Measurements from ENCODE around the gene PPP1R3G. TPM values are rescaled to one million over a fixed set of nuclear protein-coding genes. Genes with fewer than 3 reads are reported as not detected.

PPP1R3G gene
- polyA plus RNA-seq, 1 donor (not counting 4 experiments of a cell fraction or from before 2014, with no cell fraction given) = 0.01 TPM

DNA sequence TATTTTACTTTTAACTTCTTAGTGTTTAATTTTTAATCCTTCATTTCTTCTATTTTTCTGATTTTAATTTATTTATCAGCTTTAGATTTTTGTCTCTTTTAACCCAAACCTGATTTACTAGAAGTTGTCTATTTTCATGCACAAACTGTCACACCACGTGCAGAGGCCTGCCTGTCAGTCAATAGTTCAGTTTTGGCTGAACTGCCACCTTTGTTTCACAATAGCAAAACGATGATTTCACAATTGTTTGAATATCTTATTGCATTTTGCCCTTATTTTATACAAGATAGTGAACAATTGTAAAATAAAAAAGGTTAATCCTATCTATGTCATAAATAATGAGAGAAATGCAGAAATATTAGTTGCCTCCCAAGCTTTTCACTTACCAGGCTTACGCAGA lies 24.0 kb upstream of the PPP1R3G start:
- Histone ChIP-seq H3K9ac (ENCODE audit: control insufficient read depth, extremely low read depth, insufficient read depth, low read length) (no peak overlapping the region), H3K4me1 (ENCODE audit: control insufficient read depth, extremely low read depth, insufficient read depth, low read length) (no peaks in the 10 kb centered on the region), H2AFZ (ENCODE audit: control insufficient read depth, low read length) (no peak overlapping the region), H3K4me2 (ENCODE audit: control insufficient read depth, extremely low read depth, insufficient read depth, low read depth, low read length) (no peak overlapping the region), H3K79me2 (ENCODE audit: control insufficient read depth, insufficient read depth, low read length) (no peaks in the 10 kb centered on the region), H3K36me3 (ENCODE audit: control insufficient read depth in 2 of 2, extremely low read depth in 1 of 2, insufficient read depth in 2 of 2, low read length in 2 of 2) (no peaks in the 10 kb centered on the region), H3K9me1 (ENCODE audit: control insufficient read depth, extremely low read depth, insufficient read depth, low read length) (no peaks in the 10 kb centered on the region), H3K27ac (ENCODE audit: control insufficient read depth, insufficient read depth, low read length) (no peak overlapping the region), H3K27me3 (ENCODE audit: control insufficient read depth, extremely low read depth, insufficient read depth, low read length) (no peaks in the 10 kb centered on the region), H4K20me1 (ENCODE audit: control insufficient read depth, extremely low read depth, insufficient read depth, low read length) (no peaks in the 10 kb centered on the region), H3K9me3 (ENCODE audit: control insufficient read depth, low read depth, low read length) (no peaks in the 10 kb centered on the region), H3K4me3 (ENCODE audit: control insufficient read depth in 2 of 3, extremely low read depth in 1 of 3, insufficient read depth in 2 of 3, low read depth in 1 of 3, low read length in 3 of 3) (no peak overlapping the region)
- TF ChIP-seq EZH2 (IDR thresholded peaks at IDR 0.05; ENCODE audit: low read length) = no peak
- TF ChIP-seq, protein P1, sequence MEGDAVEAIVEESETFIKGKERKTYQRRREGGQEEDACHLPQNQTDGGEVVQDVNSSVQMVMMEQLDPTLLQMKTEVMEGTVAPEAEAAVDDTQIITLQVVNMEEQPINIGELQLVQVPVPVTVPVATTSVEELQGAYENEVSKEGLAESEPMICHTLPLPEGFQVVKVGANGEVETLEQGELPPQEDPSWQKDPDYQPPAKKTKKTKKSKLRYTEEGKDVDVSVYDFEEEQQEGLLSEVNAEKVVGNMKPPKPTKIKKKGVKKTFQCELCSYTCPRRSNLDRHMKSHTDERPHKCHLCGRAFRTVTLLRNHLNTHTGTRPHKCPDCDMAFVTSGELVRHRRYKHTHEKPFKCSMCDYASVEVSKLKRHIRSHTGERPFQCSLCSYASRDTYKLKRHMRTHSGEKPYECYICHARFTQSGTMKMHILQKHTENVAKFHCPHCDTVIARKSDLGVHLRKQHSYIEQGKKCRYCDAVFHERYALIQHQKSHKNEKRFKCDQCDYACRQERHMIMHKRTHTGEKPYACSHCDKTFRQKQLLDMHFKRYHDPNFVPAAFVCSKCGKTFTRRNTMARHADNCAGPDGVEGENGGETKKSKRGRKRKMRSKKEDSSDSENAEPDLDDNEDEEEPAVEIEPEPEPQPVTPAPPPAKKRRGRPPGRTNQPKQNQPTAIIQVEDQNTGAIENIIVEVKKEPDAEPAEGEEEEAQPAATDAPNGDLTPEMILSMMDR (optimal IDR thresholded peaks at IDR 0.05 in 1 of 3, IDR thresholded peaks at IDR 0.05 in 1 of 3, conservative IDR thresholded peaks at IDR 0.05 in 1 of 3; ENCODE audit: extremely low read depth in 1 of 3, insufficient read depth in 2 of 3, low read length in 3 of 3) = no peak
- FAIRE-seq (no peak), DNase-seq (ENCODE audit: low read depth, low spot score) (no peak)
- dilution Hi-C loops (cut with MboI; ENCODE audit: extremely low pct_ligation_motif_present, low sequenced_read_pairs) = no loop called here

DNA sequence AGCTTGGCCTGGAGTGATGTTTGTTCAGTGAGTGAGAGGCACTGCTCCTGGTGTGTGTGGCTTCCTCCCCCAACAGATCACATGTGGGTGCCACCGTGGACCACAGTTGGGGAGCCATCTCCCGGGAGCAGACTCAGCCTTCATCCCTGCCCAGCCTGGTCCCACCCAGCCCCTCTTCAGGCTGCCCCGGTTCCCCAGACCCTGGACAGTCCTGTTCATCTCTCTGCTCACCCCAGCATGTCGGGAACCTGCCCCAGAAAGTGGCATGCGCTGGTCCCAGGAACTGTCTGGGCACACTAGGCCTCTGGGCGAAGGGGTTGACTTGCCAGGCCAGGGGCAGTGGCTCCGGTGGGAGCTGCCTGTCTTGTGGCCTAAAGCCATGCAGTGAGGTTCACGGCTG lies 21.5 kb upstream of the PPP1R3G start:
- Histone ChIP-seq H3K4me3 (ENCODE audit: control insufficient read depth in 2 of 3, extremely low read depth in 1 of 3, insufficient read depth in 2 of 3, low read depth in 1 of 3, low read length in 3 of 3) (no peak overlapping the region), H3K9me1 (ENCODE audit: control insufficient read depth, extremely low read depth, insufficient read depth, low read length) (no peaks in the 10 kb centered on the region), H2AFZ (ENCODE audit: control insufficient read depth, low read length) (no peak overlapping the region), H4K20me1 (ENCODE audit: control insufficient read depth, extremely low read depth, insufficient read depth, low read length) (no peaks in the 10 kb centered on the region), H3K79me2 (ENCODE audit: control insufficient read depth, insufficient read depth, low read length) (no peaks in the 10 kb centered on the region), H3K9ac (ENCODE audit: control insufficient read depth, extremely low read depth, insufficient read depth, low read length) (no peak overlapping the region), H3K27ac (ENCODE audit: control insufficient read depth, insufficient read depth, low read length) (no peak overlapping the region), H3K9me3 (ENCODE audit: control insufficient read depth, low read depth, low read length) (no peaks in the 10 kb centered on the region), H3K36me3 (ENCODE audit: control insufficient read depth in 2 of 2, extremely low read depth in 1 of 2, insufficient read depth in 2 of 2, low read length in 2 of 2) (no peaks in the 10 kb centered on the region), H3K4me2 (ENCODE audit: control insufficient read depth, extremely low read depth, insufficient read depth, low read depth, low read length) (no peak overlapping the region), H3K4me1 (ENCODE audit: control insufficient read depth, extremely low read depth, insufficient read depth, low read length) (no peaks in the 10 kb centered on the region), H3K27me3 (ENCODE audit: control insufficient read depth, extremely low read depth, insufficient read depth, low read length) (no peaks in the 10 kb centered on the region)
- no peak for FAIRE-seq
- DNase-seq (ENCODE audit: low read depth, low spot score) = no peak
- TF ChIP-seq EZH2 (IDR thresholded peaks at IDR 0.05; ENCODE audit: low read length) = no peak
- TF ChIP-seq, protein P1 (optimal IDR thresholded peaks at IDR 0.05 in 1 of 3, IDR thresholded peaks at IDR 0.05 in 1 of 3, conservative IDR thresholded peaks at IDR 0.05 in 1 of 3; ENCODE audit: extremely low read depth in 1 of 3, insufficient read depth in 2 of 3, low read length in 3 of 3) = no peak
- dilution Hi-C loops (cut with MboI; ENCODE audit: extremely low pct_ligation_motif_present, low sequenced_read_pairs) = no loop called here

Data from keratinocyte (primary cell).